CD14-positive monocyte (primary cell): ENCODE data around the gene KHNYN. TPM values are rescaled to one million over a fixed set of nuclear protein-coding genes. Genes with fewer than 3 reads are reported as not detected.
"Not testable (repeated sequence)": the region's sequence is repeated elsewhere in the genome, so short reads cannot be mapped to it uniquely, and the experiment has no call there.

ENCODE experiments used
- DNase-seq, 3 donors: peaks; one replicate each; pipeline ENCODE4 v3.0.0-alpha.2; 2011 to 2022
- H2AFZ ChIP-seq: 2 replicates; pipeline ENCODE4 v1.6.0; 2012; ENCODE audit warnings: mild to moderate bottlenecking, low read depth, low read length, inconsistent platforms; ENCODE audit not compliant: insufficient read depth, poor library complexity, severe bottlenecking
- H3K27ac ChIP-seq, 2 donors: 1 replicate in 1 of 2; 2 replicates in 1 of 2; pipeline ENCODE4 v1.5.1; 2012 to 2013; ENCODE audit warnings: low read length in 2 of 2, control low read depth in 1 of 2, inconsistent platforms in 1 of 2, low read depth in 1 of 2, mild to moderate bottlenecking in 1 of 2
- H3K27me3 ChIP-seq, 2 donors: one replicate each; pipeline versions ENCODE4 v1.6.0 to v1.6.1; 2011 to 2013; ENCODE audit warnings: low read length in 2 of 2; ENCODE audit not compliant: control insufficient read depth in 2 of 2, insufficient read depth in 2 of 2
- H3K36me3 ChIP-seq, 2 donors: replicated peaks in 1 of 2; 1 replicate in 1 of 2; 2 replicates in 1 of 2; pipeline versions ENCODE4 v1.5.1 to v1.6.1; 2012 to 2013; ENCODE audit warnings: low read length in 2 of 2, control low read depth in 1 of 2, inconsistent platforms in 1 of 2, mild to moderate bottlenecking in 1 of 2; ENCODE audit not compliant: insufficient read depth in 2 of 2, control insufficient read depth in 1 of 2
- H3K4me1 ChIP-seq, 2 donors: 1 replicate in 1 of 2; 2 replicates in 1 of 2; pipeline versions ENCODE4 v1.5.1 to v1.6.1; 2012 to 2013; ENCODE audit warnings: low read length in 2 of 2, control low read depth in 1 of 2, inconsistent platforms in 1 of 2, mild to moderate bottlenecking in 1 of 2, moderate library complexity in 1 of 2; ENCODE audit not compliant: insufficient read depth in 2 of 2, control insufficient read depth in 1 of 2
- H3K4me2 ChIP-seq: replicated peaks from 2 replicates; pipeline ENCODE3; 2012; ENCODE audit warnings: low read length, moderate library complexity, mild to moderate bottlenecking; ENCODE audit not compliant: poor library complexity, severe bottlenecking; ENCODE audit errors: extremely low read depth
- H3K4me3 ChIP-seq, 3 experiments: fragments of 200-600 bp in 1 of 3; sonication (generic) in 1 of 3; replicated peaks in 1 of 3; 1 replicate in 2 of 3; 2 replicates in 1 of 3; pipeline ENCODE4 v1.5.1; 2011 to 2013; ENCODE audit warnings: low read length in 3 of 3, mild to moderate bottlenecking in 3 of 3, control low read depth in 2 of 3, low read depth in 2 of 3, inconsistent platforms in 1 of 3, moderate library complexity in 1 of 3
- H3K79me2 ChIP-seq: 2 replicates; pipeline ENCODE4 v1.6.0; 2012; ENCODE audit warnings: mild to moderate bottlenecking, control low read depth, inconsistent platforms, low read length, moderate library complexity; ENCODE audit not compliant: insufficient read depth
- H3K9ac ChIP-seq: 2 replicates; pipeline ENCODE4 v1.6.0; 2017; ENCODE audit warnings: low read length, mild to moderate bottlenecking; ENCODE audit not compliant: insufficient read depth, poor library complexity, severe bottlenecking
- H3K9me3 ChIP-seq, 2 donors: replicated peaks in 1 of 2; 1 replicate in 1 of 2; 2 replicates in 1 of 2; pipeline versions ENCODE4 v1.5.1 to v1.6.1; 2012 to 2013; ENCODE audit warnings: low read length in 2 of 2, control low read depth in 1 of 2; ENCODE audit not compliant: control insufficient read depth in 1 of 2, insufficient read depth in 1 of 2
- H4K20me1 ChIP-seq: 2 replicates; pipeline ENCODE4 v1.6.0; 2012; ENCODE audit warnings: mild to moderate bottlenecking, low read length, control low read depth, moderate library complexity; ENCODE audit not compliant: insufficient read depth
- H3K27ac Mint-ChIP-seq, 7 donors: one replicate each; pipeline ENCODE4 v1.8.0; 2020; ENCODE audit warnings: mild to moderate bottlenecking in 7 of 7, mixed read lengths in 7 of 7, moderate library complexity in 6 of 7, inconsistent platforms in 2 of 7
- H3K27me3 Mint-ChIP-seq, 3 donors: one replicate each; pipeline ENCODE4 v1.8.0; 2021 to 2022; ENCODE audit warnings: low read depth in 3 of 3, mild to moderate bottlenecking in 3 of 3, mixed read lengths in 3 of 3, moderate library complexity in 3 of 3, inconsistent platforms in 1 of 3
- H3K36me3 Mint-ChIP-seq, 2 donors: one replicate each; pipeline ENCODE4 v1.8.0; 2020; ENCODE audit warnings: mixed read lengths in 2 of 2, inconsistent platforms in 1 of 2, mild to moderate bottlenecking in 1 of 2
- H3K4me1 Mint-ChIP-seq: one replicate; pipeline ENCODE4 v1.8.0; 2020; ENCODE audit warnings: mild to moderate bottlenecking, mixed read lengths
- H3K4me3 Mint-ChIP-seq, 2 donors: one replicate each; pipeline ENCODE4 v1.8.0; 2020; ENCODE audit warnings: mild to moderate bottlenecking in 2 of 2, mixed read lengths in 2 of 2, moderate library complexity in 1 of 2
- H3K9me3 Mint-ChIP-seq, 7 donors: one replicate each; pipeline ENCODE4 v1.8.0; 2020 to 2022; ENCODE audit warnings: mixed read lengths in 7 of 7, mild to moderate bottlenecking in 6 of 7, moderate library complexity in 6 of 7, inconsistent platforms in 2 of 7
- WGBS: methylation state at CpG from one replicate; pipeline ENCODE4 v1.1.5; 2013; ENCODE audit warnings: missing lambda C conversion rate; ENCODE audit not compliant: insufficient coverage; 5-methylcytosine and 5-hydroxymethylcytosine counted together
- intact Hi-C, 2 donors: fragments of 100-400 bp; cut with micrococcal nuclease; formaldehyde crosslinking; loops; one replicate each; pipeline versions ENCODE4 v1.15.0 to v1.15.1; 2023
- polyA plus RNA-seq, 3 donors: library from polyadenylated mRNA; depleted of rRNA in 1 of 3; unstranded in 2 of 3; stranded (reverse) in 1 of 3; fragments of 300-500 nt in 2 of 3; fragments of >200 nt in 1 of 3; fragmentation: Illumina TruSeq in 2 of 3; gene quantifications; 1 replicate in 2 of 3; 2 replicates in 1 of 3; pipeline ENCODE4 v1.2.3, GENCODE V29; 2012 to 2021
- TF ChIP-seq, protein P1 (sequence below): fragments of 200-600 bp; IDR thresholded peaks from one replicate; pipeline ENCODE4 v1.8.0; 2022; ENCODE audit warnings: antibody characterized with exemption, mild to moderate bottlenecking

The KHNYN gene
- polyA plus RNA-seq, 3 donors = 12.4 to 39.8 (median 16.0) TPM

DNA sequence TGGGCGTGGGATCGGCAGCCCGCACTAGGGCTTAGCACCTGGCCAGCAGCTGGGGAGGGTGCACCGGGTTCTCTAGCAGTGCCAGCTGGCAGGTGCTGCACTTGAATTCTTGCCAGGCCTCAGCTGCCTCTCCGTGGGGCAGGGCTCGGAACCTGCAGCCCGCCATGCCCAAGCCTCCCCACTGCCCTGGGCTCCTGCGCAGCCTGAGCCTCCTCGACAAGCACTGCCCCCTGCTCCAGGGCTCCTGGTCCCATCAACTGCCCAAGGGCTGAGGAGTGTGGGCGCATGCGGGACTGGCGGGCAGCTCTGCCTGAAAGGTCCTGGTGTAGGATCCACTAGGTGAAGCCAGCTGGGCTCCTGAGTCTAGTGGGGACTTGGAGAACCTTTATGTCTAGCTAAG, 43.5 kb downstream of the KHNYN start:
- Mint-ChIP-seq H3K4me1 (no peaks in the 10 kb centered on the region), H3K9me3 (peaks cover 1 to 9% (median 6%) of the 10 kb centered on the region in 7 donors), H3K27me3 (peaks cover 0 to 2% (median 0%) of the 10 kb centered on the region in 3 donors), H3K27ac (no peak overlapping the region), H3K36me3 (no peaks in the 10 kb centered on the region), H3K4me3 (no peak overlapping the region)
- H3K36me3 ChIP-seq = no peaks in the 10 kb centered on the region
- no peak overlapping the region for H2AFZ ChIP-seq
- H3K27ac ChIP-seq = no peak overlapping the region
- no peak overlapping the region for H3K4me3 ChIP-seq
- no peaks in the 10 kb centered on the region for H4K20me1 ChIP-seq
- H3K79me2 ChIP-seq = no peaks in the 10 kb centered on the region
- intact Hi-C loops = no loop called here
- peaks cover 0 to 6% of the 10 kb centered on the region in 2 donors for H3K9me3 ChIP-seq
- no peak overlapping the region for H3K9ac ChIP-seq
- no peaks in the 10 kb centered on the region for H3K4me1 ChIP-seq
- no peak overlapping the region for H3K4me2 ChIP-seq
- DNase-seq = no peak
- H3K27me3 ChIP-seq = no peaks in the 10 kb centered on the region
- TF ChIP-seq, protein P1, sequence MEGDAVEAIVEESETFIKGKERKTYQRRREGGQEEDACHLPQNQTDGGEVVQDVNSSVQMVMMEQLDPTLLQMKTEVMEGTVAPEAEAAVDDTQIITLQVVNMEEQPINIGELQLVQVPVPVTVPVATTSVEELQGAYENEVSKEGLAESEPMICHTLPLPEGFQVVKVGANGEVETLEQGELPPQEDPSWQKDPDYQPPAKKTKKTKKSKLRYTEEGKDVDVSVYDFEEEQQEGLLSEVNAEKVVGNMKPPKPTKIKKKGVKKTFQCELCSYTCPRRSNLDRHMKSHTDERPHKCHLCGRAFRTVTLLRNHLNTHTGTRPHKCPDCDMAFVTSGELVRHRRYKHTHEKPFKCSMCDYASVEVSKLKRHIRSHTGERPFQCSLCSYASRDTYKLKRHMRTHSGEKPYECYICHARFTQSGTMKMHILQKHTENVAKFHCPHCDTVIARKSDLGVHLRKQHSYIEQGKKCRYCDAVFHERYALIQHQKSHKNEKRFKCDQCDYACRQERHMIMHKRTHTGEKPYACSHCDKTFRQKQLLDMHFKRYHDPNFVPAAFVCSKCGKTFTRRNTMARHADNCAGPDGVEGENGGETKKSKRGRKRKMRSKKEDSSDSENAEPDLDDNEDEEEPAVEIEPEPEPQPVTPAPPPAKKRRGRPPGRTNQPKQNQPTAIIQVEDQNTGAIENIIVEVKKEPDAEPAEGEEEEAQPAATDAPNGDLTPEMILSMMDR = no peak
- WGBS = 80% methylated on average over 11 of the region's 12 CpGs

DNA sequence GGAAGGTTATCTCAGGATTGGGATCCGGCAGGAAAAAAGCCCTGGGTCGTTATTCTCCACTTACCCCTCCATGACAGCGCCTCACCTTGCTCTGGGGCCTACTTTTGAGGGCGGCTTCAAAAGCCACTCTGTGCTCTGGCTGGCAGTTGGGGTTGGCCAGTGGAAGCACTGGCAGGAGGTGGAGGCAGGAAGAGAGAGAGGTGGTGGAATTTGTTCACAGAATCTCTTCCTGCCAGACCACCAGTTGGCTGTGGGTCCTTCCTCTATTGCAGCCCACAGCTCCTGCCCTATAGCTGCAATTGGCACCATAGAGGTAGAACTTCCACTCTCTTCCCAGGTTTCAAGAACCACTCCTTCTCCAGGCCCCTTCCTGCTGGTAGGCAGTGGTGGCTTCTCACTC, 45.5 kb downstream of the KHNYN start:
- H3K36me3 ChIP-seq = no peaks in the 10 kb centered on the region
- TF ChIP-seq, protein P1 = no peak
- Mint-ChIP-seq H3K27ac (no peak overlapping the region), H3K4me3 (no peak overlapping the region), H3K27me3 (peaks cover 0 to 2% (median 0%) of the 10 kb centered on the region in 3 donors), H3K4me1 (no peaks in the 10 kb centered on the region), H3K9me3 (peaks cover 1 to 12% (median 7%) of the 10 kb centered on the region in 7 donors), H3K36me3 (no peaks in the 10 kb centered on the region)
- no peak overlapping the region for H3K9ac ChIP-seq
- H3K9me3 ChIP-seq = peaks cover 0 to 8% of the 10 kb centered on the region in 2 donors
- no peak for DNase-seq
- no peak overlapping the region for H3K4me2 ChIP-seq
- intact Hi-C loops = no loop called here
- no peaks in the 10 kb centered on the region for H3K27me3 ChIP-seq
- no CpG with 5 or more reads among the region's 4 CpGs for WGBS
- H3K4me3 ChIP-seq = no peak overlapping the region
- H4K20me1 ChIP-seq = no peaks in the 10 kb centered on the region
- H3K27ac ChIP-seq = no peak overlapping the region
- no peaks in the 10 kb centered on the region for H3K4me1 ChIP-seq
- H2AFZ ChIP-seq = no peak overlapping the region
- H3K79me2 ChIP-seq = no peaks in the 10 kb centered on the region

DNA sequence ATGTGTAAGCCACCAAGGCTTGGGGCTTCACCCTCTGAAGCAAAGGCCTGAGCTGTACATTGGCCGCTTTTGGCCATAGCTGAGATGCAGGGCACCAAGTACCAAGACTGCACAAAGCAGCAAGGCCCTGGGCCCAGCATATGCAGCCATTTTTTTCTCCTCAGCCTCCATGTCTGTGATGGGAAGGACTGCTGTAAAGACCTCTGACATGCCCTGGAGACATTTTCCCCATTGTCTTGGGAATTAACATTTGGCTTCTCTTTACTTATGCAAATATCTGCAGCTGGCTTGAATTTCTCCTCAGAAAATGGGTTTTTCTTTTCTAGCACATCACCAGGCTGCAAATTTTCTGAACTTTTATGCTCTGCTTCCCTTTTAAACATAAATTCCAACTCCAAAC, 50.2 kb downstream of the KHNYN start:
- H3K9ac ChIP-seq, H2AFZ ChIP-seq, H3K36me3 Mint-ChIP-seq, intact Hi-C loops, H3K27ac ChIP-seq, H4K20me1 ChIP-seq, H3K4me2 ChIP-seq, H3K27me3 Mint-ChIP-seq, H3K79me2 ChIP-seq, DNase-seq, H3K27me3 ChIP-seq, H3K36me3 ChIP-seq, H3K4me3 ChIP-seq, H3K4me3 Mint-ChIP-seq, H3K27ac Mint-ChIP-seq, H3K9me3 Mint-ChIP-seq, H3K9me3 ChIP-seq: not testable (repeated sequence)
- H3K4me1 Mint-ChIP-seq = peaks cover 27% of the 10 kb centered on the region
- no CpG with 5 or more reads among the region's 1 CpG for WGBS
- peaks cover 9 to 30% of the 10 kb centered on the region in 2 donors for H3K4me1 ChIP-seq
